ENCODE measurements around the gene ZNF562.
"Not testable (repeated sequence)": the region's sequence is repeated elsewhere in the genome, so short reads cannot be mapped to it uniquely, and the experiment has no call there.

Gene ZNF562

GRCh38 chr19:9674663-9675357 lies at the start of gene ZNF562:
Gene ZNF562, minus strand, starts transcription at chr19:9675100. Its CDS starts 14,356 bp downstream, at chr19:9660744.
- peak; percentile 74 to 76 for DNase-seq (ENCODE audit: low read depth in 2 of 2)

GRCh38 chr19:9724157-9724556 lies 49.3 kb upstream of the ZNF562 start:
- DNase-seq (ENCODE audit: low read depth in 2 of 2): no peak

DNA sequence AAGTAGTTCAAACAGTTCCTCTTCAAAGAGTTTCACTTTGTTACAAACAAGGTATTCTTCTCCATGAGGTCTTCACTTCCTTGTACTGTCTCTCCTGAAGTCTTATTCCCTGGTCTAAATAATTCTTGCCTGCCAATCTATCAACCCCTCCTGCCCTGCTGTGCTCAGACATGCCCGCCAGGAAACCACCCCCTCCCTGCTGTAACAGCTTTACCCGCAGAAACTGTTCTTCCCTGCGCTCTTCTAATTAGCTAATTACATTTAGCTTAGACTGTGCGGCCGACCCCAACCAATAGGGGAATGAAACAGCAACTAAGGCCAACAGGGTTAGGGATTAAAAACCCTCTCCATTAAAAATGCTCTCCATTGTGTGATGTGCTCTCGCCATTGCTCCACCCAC lies 47.0 kb upstream of the ZNF562 start:
- DNase-seq (ENCODE audit: low read depth in 2 of 2): no peak

GRCh38 chr19:9720541-9720940 lies 45.6 kb upstream of the ZNF562 start:
- DNase-seq (ENCODE audit: low read depth in 2 of 2): no peak

DNA sequence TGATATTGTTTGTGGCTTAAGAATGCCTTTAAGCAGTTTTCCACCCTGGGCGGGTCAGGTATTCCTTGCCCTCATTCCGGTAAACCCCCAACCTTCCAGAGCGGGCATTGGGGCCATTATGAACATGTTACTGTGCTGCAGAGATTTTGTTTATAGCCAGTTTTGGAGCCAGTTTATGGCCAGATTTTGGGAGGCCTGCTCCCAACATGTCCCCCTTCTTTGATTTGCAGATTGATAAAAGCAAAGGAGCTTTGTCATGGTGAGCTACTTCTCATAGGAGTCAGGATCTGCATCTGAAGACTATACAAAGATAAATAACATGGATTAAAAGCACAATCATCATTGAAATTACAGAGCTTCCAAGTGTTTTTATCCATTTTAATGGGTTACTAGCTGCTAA lies 36.9 kb upstream of the ZNF562 start:
- no peak for DNase-seq (ENCODE audit: low read depth in 2 of 2)

GRCh38 chr19:9709305-9709704 lies 34.4 kb upstream of the ZNF562 start:
- no peak for DNase-seq (ENCODE audit: low read depth in 2 of 2)

- no peak for DNase-seq (ENCODE audit: low read depth in 2 of 2)
Observed at GRCh38 chr19:9705836-9706235, 30.9 kb upstream of the ZNF562 start.

DNA sequence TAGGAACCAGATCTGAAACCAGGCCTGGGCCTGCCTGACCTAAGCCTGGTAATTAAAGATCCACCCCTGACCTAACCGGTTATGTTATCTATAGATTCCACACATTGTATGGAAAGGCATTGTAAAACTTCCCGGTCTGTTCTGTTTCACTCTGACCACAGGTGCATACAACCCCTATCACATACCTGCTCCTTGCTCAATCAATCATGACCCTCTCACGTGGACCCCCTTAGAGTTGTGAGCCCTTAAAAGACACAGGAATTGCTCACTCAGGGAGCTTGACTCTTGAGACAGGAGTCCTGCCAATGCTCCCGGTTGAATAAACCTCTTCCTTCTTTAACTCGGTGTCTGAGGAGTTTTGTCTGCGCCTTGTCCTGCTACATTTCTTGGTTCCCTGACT lies 27.3 kb upstream of the ZNF562 start:
- DNase-seq (ENCODE audit: low read depth in 2 of 2): no peak

DNA sequence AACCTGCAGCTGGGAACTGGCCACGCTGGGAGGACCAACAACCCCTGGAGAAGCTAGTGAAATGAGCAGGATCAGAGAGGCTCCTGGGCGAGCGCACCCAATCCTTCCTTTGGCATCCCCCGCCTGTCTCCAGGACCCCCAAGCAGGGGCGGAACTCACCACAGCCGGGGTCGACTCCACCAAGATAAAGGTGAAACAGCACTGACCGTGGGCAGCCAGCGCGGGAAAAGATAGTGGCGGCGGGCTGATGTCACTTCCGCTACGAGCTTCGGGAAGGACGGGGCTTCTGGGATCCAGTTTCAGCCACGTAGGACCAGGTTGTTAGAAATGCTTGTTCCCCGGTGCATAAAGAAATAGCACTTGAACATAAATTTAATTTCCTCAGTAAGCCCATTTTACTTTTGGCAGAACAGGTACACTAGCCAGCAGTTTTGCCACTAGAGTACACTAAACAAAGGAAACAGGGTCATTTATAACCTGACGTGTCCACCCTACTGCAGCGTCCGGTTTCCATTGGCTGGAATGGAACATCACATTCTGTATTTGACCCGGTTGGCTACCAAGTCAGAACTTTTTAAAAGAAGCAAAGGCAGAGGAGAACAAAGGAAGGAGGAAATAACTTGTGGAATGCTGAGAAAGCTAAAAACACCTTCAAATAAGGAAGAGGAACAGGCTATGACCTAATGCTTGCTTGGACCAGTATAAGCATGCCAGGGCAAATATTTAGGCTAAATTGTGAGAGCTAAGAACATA lies 25.5 kb upstream of the ZNF562 start:
- DNase-seq (ENCODE audit: low read depth in 2 of 2): no peak

- DNase-seq (ENCODE audit: low read depth in 2 of 2): not testable (repeated sequence)
Observed at GRCh38 chr19:9690301-9690700, 15.4 kb upstream of the ZNF562 start.

DNA sequence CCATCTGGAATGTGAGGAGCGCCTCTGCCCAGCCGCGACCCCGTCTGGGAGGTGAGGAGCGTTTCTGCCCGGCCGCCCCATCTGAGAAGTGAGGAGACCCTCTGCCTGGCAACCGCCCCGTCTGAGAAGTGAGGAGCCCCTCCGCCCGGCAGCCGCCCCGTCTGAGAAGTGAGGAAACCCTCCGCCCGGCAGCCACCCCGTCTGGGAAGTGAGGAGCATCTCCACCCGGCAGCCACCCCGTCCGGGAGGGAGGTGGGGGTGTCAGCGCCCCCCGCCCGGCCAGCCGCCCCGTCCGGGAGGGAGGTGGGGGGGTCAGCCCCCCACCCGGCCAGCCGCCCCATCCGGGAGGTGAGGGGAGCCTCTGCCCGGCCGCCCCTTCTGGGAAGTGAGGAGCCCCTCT lies 5.1 kb upstream of the ZNF562 start:
- DNase-seq (ENCODE audit: low read depth in 2 of 2): not testable (repeated sequence)

DNA sequence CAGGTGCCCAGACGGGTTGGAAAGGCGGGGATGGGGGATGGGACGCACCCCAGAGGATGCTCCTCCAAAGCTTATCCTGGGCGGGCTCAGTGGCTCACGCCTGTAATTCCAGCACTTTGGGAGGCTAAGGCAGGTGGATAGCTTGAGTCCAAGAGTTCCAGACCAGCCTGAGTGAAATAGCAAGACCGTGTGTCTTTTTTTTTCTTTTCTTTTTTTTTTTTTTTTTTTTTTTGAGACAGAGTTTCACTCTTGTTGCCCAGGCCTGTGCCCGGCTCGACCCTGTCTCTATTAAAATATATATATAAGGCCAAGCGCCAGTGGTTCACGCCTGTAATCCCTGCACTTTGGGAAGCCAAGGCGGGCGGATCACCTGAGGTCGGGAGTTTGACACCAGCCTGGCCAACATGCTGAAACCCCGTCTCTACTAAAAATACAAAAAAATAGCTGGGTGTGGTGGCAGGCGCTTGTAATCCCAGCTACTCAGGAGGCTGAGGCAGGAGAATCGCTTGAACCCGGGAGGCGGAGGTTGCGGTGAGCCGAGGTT lies 530 bp upstream of the ZNF562 start:
- DNase-seq (ENCODE audit: low read depth in 2 of 2): not testable (repeated sequence)

- DNase-seq (ENCODE audit: low read depth in 2 of 2): peak; percentile 1 to 13
Observed at GRCh38 chr19:9673912-9674662, 813 bp downstream of the ZNF562 start.

- DNase-seq (ENCODE audit: low read depth in 2 of 2): no peak
Observed at GRCh38 chr19:9672893-9673292, 2.0 kb downstream of the ZNF562 start.

DNA sequence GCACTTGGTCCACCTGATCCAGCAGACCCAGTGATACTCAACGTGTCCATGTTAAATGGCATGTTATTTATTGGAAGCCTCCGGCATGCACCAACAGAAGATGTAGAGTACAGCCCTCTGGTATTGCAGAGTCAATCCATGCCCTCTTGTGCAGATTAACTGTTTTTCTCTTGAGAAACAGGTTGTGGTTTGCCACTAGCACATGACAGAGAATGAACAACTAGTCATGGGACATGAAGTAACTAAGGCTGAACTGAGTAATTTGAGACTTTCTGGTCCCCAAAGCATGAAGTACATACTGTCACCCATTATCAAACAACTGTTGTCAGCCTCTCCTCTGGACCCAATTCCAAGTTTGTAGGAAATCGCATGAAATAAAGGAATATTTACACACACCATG lies 3.2 kb downstream of the ZNF562 start:
- DNase-seq (ENCODE audit: low read depth in 2 of 2): no peak

- DNase-seq (ENCODE audit: low read depth in 2 of 2): no peak
Observed at GRCh38 chr19:9668544-9668943, 6.4 kb downstream of the ZNF562 start.

- no peak for DNase-seq (ENCODE audit: low read depth in 2 of 2)
Observed at GRCh38 chr19:9667898-9668297, 7.0 kb downstream of the ZNF562 start.

DNA sequence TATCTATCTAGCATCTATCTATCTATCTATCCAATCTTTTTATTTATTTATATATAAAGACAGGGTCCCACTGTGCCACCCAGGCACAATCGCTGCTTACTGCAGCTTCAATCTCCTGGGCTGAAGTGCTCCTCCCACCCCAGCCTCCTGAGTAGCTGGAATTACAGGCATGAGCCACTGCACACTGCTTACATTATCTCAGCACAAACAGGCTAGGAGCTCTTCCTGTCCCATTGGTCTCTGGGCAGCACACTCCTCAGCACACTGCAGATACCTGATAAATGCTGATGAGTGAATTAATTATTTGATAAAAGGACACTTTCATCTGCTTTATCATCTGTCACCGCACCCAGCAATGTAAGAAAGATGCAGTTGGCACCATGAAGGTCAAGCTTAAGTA lies 16.1 kb downstream of the ZNF562 start:
- no peak for DNase-seq (ENCODE audit: low read depth in 2 of 2)

DNA sequence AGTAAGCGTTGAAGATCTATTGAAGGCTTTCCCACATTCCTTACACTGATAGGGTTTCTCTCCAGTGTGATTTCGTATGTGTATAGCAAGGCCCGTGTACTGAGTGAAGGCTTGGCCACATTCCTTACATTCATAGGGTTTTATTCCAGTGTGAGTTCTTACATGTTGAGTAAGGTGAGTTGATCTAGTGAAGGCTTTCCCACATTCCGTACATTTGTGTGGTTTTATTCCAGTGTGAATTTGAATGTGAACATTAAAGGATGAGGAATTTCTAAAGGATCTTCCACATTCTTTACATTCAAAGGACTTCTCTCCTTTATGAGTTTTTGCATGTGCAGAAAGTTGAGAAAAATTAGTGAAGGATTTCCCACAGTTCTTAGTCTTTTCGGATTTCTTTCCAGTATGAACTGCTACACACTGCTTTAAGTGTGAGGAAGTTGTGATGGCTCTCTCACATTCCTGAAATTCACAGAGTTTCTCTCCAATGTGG lies 21.8 kb downstream of the ZNF562 start:
- DNase-seq (ENCODE audit: low read depth in 2 of 2): not testable (repeated sequence)

DNA sequence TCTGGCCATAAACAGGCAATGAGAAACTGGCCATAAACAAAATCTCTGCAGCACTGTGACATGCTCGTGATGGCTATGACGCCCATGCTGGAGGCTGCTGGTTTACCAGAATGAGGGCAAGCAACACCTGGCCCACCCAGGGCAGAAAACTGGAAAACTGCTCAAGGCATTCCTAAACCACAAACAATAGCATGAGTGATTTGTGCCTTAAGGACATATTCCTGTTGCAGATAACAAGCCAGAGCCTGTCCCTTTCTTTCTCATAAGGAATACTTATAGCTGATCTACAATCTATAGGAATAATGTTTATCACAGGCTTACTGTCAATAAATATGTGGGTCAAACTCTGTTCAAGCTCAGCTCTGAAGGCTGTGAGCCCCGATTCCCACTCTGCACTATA lies 23.4 kb downstream of the ZNF562 start:
- DNase-seq (ENCODE audit: low read depth in 2 of 2): not testable (repeated sequence)

DNA sequence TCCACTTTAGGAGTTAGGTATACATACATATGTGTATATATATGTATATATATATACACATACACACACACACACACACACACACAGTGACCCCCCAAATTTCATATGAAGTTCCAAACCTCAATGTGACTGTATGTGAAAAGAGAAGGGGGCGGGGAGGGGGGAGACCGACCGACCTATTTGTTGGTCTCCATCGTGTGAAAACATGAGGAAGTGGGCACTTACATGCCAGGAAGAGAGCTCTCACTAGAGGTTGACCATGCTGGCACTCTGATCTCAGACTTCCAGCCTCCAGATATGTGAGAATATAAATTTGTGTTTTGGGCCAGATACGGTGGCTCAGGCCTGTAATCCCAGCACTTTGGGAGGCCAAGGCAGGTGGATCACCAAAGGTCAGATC lies 24.6 kb downstream of the ZNF562 start:
- DNase-seq (ENCODE audit: low read depth in 2 of 2): no peak

GRCh38 chr19:9645472-9645871 lies 29.4 kb downstream of the ZNF562 start:
- DNase-seq (ENCODE audit: low read depth in 2 of 2): no peak
